ENCODE measurements around the gene PPP4R3B.

Gene PPP4R3B

DNA sequence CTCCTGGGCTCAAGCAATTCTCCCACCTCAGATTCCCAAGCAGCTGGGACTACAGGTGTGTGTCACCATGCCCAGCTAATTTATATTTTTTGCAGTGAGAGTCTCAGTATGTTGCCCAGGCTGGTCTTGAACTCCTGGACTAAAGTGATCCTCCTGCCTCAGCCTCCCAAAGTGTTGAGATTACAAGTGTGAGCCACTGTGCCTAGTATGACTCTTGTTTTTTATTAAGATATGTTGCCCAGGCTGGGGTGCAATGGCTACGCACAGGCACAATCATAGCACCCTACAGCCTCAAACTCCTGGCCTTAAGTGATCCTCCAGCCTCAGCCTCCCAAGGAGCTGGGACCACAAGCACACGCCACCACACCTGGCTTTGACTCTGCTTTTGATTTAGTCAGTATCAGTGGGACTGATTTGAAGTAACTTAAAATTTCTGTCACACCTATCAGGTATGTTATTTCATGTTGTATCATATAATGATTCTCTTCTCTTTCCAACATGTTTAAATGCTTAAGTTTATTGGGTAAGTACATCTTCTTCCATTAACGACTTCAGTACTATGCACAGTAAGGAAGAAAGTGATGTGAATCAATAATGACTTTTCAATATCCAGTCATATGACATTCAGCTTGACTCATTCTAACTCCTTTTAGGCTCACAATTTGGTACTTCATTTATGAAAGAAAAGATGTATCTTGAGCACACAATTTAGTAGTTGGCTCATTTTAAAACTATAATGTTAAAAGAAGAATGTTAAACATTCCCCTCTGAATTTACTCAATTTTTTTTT is 6.3 kb downstream of the PPP4R3B start:
- Histone ChIP-seq H3K79me2 (ENCODE audit: insufficient read depth, low read length) (peaks cover 99% of the 10 kb centered on the region), H3K9me2 (replicated peaks; ENCODE audit: insufficient read depth, low read length) (no peaks in the 10 kb centered on the region), H3K27ac (ENCODE audit: low read depth, low read length) (no peak overlapping the region), H3K36me3 (ENCODE audit: low read length) (peaks cover 40% of the 10 kb centered on the region), H3K4me3 (ENCODE audit: insufficient read depth, low read length, poor library complexity, severe bottlenecking) (no peak overlapping the region), H4K20me1 (ENCODE audit: low read depth, low read length) (peaks cover 36% of the 10 kb centered on the region), H3K4me2 (ENCODE audit: low read depth, low read length, poor library complexity, severe bottlenecking) (no peak overlapping the region), H3K27me3 (ENCODE audit: low read length) (no peaks in the 10 kb centered on the region), H3K9ac (ENCODE audit: low read length) (no peak overlapping the region), H3F3A (ENCODE audit: insufficient read depth) (peaks cover 6% of the 10 kb centered on the region; the same call in 1 of the 2 replicates), H3K9me3 (ENCODE audit: insufficient read depth, low read length) (no peaks in the 10 kb centered on the region), H2AFZ (ENCODE audit: low read depth, low read length, severe bottlenecking) (no peak overlapping the region)
- TF ChIP-seq EZH2phosphoT487 (conservative IDR thresholded peaks at IDR 0.05; ENCODE audit: low read length): no peak
- TF ChIP-seq, protein P1, sequence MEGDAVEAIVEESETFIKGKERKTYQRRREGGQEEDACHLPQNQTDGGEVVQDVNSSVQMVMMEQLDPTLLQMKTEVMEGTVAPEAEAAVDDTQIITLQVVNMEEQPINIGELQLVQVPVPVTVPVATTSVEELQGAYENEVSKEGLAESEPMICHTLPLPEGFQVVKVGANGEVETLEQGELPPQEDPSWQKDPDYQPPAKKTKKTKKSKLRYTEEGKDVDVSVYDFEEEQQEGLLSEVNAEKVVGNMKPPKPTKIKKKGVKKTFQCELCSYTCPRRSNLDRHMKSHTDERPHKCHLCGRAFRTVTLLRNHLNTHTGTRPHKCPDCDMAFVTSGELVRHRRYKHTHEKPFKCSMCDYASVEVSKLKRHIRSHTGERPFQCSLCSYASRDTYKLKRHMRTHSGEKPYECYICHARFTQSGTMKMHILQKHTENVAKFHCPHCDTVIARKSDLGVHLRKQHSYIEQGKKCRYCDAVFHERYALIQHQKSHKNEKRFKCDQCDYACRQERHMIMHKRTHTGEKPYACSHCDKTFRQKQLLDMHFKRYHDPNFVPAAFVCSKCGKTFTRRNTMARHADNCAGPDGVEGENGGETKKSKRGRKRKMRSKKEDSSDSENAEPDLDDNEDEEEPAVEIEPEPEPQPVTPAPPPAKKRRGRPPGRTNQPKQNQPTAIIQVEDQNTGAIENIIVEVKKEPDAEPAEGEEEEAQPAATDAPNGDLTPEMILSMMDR (IDR thresholded peaks at IDR 0.05; ENCODE audit: insufficient read depth, low read length, poor library complexity, severe bottlenecking): no peak

DNA sequence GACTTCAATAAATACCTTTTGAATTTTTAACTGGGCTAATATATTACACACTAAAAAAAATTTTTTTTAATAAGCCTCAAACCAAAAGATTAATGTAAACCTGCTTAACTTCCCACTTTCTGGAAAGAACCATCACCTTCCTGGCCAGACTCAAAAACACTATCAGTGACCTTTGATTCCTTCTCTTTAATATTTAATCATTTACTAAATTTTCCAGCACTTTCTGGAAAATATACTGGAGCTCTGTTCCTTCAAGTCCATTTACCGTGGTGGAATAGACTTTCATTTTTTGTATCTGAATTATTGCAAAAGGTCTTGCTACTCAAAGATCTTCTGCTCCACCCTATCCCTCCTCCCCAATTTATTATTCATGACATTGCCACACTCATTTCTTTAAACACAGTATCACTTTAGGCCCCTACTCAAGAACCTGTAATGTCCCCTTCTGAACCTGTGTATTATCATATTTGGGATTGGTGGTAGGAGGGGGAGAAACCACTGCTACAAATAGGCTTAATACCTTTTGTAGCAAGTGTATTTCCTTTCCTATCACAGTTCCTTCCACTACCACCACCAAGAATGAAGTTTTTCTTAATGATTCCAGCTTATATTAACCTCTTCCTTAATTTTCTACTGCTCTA is 7.4 kb downstream of the PPP4R3B start:
- H3K36me3 ChIP-seq (ENCODE audit: low read length): peaks cover 36% of the 10 kb centered on the region
- H3K4me2 ChIP-seq (ENCODE audit: low read depth, low read length, poor library complexity, severe bottlenecking): no peak overlapping the region
- H2AFZ ChIP-seq (ENCODE audit: low read depth, low read length, severe bottlenecking): no peak overlapping the region
- no peak overlapping the region for H3K9ac ChIP-seq (ENCODE audit: low read length)
- no peak overlapping the region for H3K27ac ChIP-seq (ENCODE audit: low read depth, low read length)
- H3K27me3 ChIP-seq (ENCODE audit: low read length): no peaks in the 10 kb centered on the region
- no peaks in the 10 kb centered on the region for H3K9me3 ChIP-seq (ENCODE audit: insufficient read depth, low read length)
- H3K4me3 ChIP-seq (ENCODE audit: insufficient read depth, low read length, poor library complexity, severe bottlenecking): no peak overlapping the region
- TF ChIP-seq, protein P1 (IDR thresholded peaks at IDR 0.05; ENCODE audit: insufficient read depth, low read length, poor library complexity, severe bottlenecking): no peak
- TF ChIP-seq EZH2phosphoT487 (conservative IDR thresholded peaks at IDR 0.05; ENCODE audit: low read length): no peak
- peaks cover 6% of the 10 kb centered on the region; the same call in 1 of the 2 replicates for H3F3A ChIP-seq (ENCODE audit: insufficient read depth)
- peaks cover 99% of the 10 kb centered on the region for H3K79me2 ChIP-seq (ENCODE audit: insufficient read depth, low read length)
- no peaks in the 10 kb centered on the region for H3K9me2 ChIP-seq (replicated peaks; ENCODE audit: insufficient read depth, low read length)
- H4K20me1 ChIP-seq (ENCODE audit: low read depth, low read length): peaks cover 29% of the 10 kb centered on the region

DNA sequence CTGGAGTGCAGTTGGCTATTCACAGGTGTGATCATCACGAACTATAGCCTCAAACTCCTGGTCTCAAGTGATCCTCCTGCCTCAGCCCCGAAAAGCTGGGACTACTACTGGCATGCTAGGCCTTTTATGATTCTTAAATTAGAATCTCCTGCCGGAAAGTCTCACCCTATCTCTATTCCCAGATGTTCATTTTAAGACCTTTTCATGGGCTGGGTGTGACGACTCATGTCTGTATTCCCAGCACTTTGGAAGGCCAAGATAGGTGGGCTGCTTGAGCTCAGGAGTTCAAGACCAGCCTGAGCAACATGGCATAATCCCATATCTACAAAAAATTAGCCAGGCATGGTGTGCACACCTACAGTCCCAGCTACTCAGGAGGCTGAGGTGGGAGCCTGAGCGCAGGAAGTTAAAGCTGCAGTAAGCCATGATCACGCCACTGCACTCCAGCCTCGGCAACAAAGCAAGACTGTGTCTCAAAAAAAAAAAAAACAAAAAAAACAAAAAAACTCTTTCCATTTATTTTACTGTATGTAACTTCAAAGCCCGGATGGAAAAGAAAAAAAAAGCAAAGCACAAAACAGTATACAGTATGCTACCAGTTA is 8.1 kb downstream of the PPP4R3B start:
- Histone ChIP-seq H3K27ac (ENCODE audit: low read depth, low read length) (no peak overlapping the region), H3K9ac (ENCODE audit: low read length) (no peak overlapping the region), H4K20me1 (ENCODE audit: low read depth, low read length) (peaks cover 25% of the 10 kb centered on the region), H3F3A (ENCODE audit: insufficient read depth) (peaks cover 6% of the 10 kb centered on the region; the same call in 1 of the 2 replicates), H3K9me3 (ENCODE audit: insufficient read depth, low read length) (no peaks in the 10 kb centered on the region), H3K79me2 (ENCODE audit: insufficient read depth, low read length) (peaks cover 99% of the 10 kb centered on the region), H3K27me3 (ENCODE audit: low read length) (no peaks in the 10 kb centered on the region), H3K36me3 (ENCODE audit: low read length) (peaks cover 28% of the 10 kb centered on the region), H2AFZ (ENCODE audit: low read depth, low read length, severe bottlenecking) (no peak overlapping the region), H3K4me3 (ENCODE audit: insufficient read depth, low read length, poor library complexity, severe bottlenecking) (no peak overlapping the region), H3K4me2 (ENCODE audit: low read depth, low read length, poor library complexity, severe bottlenecking) (no peak overlapping the region), H3K9me2 (replicated peaks; ENCODE audit: insufficient read depth, low read length) (no peaks in the 10 kb centered on the region)
- TF ChIP-seq EZH2phosphoT487 (conservative IDR thresholded peaks at IDR 0.05; ENCODE audit: low read length): no peak
- TF ChIP-seq, protein P1 (IDR thresholded peaks at IDR 0.05; ENCODE audit: insufficient read depth, low read length, poor library complexity, severe bottlenecking): no peak

Measured in SU-DHL-6 (cell line).